Kidney epithelial cell (primary cell): ENCODE results near the gene CDH22. TPM values are rescaled to one million over a fixed set of nuclear protein-coding genes. Genes with fewer than 3 reads are reported as not detected.

Experiments
- DNase-seq: peaks from one replicate; pipeline ENCODE4 v3.0.0-alpha.2; 2010; ENCODE audit warnings: low read depth
- H3K27me3 ChIP-seq: 2 replicates; pipeline ENCODE4 v1.6.0; 2011; ENCODE audit warnings: low read length; ENCODE audit not compliant: control insufficient read depth, insufficient read depth
- H3K36me3 ChIP-seq: 2 replicates; pipeline ENCODE4 v1.5.1; 2011; ENCODE audit warnings: low read length; ENCODE audit not compliant: control insufficient read depth, insufficient read depth
- H3K4me3 ChIP-seq: 2 replicates; pipeline ENCODE4 v1.5.1; 2011; ENCODE audit warnings: low read depth, mild to moderate bottlenecking, control low read depth, low read length
- CTCF ChIP-seq: IDR thresholded peaks from 2 replicates; pipeline ENCODE4 v1.5.1; 2011; ENCODE audit warnings: mild to moderate bottlenecking, moderate library complexity, low read length, control low read depth, inconsistent platforms; ENCODE audit not compliant: insufficient read depth, poor library complexity, severe bottlenecking
- total RNA-seq: library from RNA; depleted of rRNA; stranded (reverse); fragments of >200 nt; gene quantifications from 2 replicates; pipeline ENCODE4 v1.2.3, GENCODE V29; 2015

The CDH22 gene
- total RNA-seq, 1 donor from 2014 or later = not detected

GRCh38 chr20:46250772-46251171 is 57.5 kb downstream of the CDH22 start:
- no peak for TF ChIP-seq CTCF
- H3K36me3 ChIP-seq = no peaks in the 10 kb centered on the region
- H3K4me3 ChIP-seq = no peak overlapping the region
- H3K27me3 ChIP-seq = peaks cover 44% of the 10 kb centered on the region
- DNase-seq = no peak

GRCh38 chr20:46249671-46250070 is 58.6 kb downstream of the CDH22 start:
- peaks cover 49% of the 10 kb centered on the region for H3K27me3 ChIP-seq

GRCh38 chr20:46246559-46246958 is 61.7 kb downstream of the CDH22 start:
- no peak for DNase-seq
- no peak for TF ChIP-seq CTCF
- H3K27me3 ChIP-seq = peaks cover 31% of the 10 kb centered on the region
- H3K4me3 ChIP-seq = no peak overlapping the region
- no peaks in the 10 kb centered on the region for H3K36me3 ChIP-seq

More at GRCh38 chr20:46249671-46250070, 58.6 kb downstream of the CDH22 start:
- no peak overlapping the region for H3K4me3 ChIP-seq
- no peak for TF ChIP-seq CTCF
- DNase-seq = no peak
- H3K36me3 ChIP-seq = no peaks in the 10 kb centered on the region

- DNase-seq = no peak
- TF ChIP-seq CTCF = no peak
- no peak overlapping the region for H3K4me3 ChIP-seq
- peaks cover 22% of the 10 kb centered on the region for H3K27me3 ChIP-seq
- H3K36me3 ChIP-seq = no peaks in the 10 kb centered on the region
Measured at GRCh38 chr20:46243707-46244628, 64.3 kb downstream of the CDH22 start.

GRCh38 chr20:46242390-46242789 is 65.9 kb downstream of the CDH22 start:
- DNase-seq = no peak
- Histone ChIP-seq H3K36me3 (no peaks in the 10 kb centered on the region), H3K27me3 (peaks cover 19% of the 10 kb centered on the region), H3K4me3 (no peak overlapping the region)
- TF ChIP-seq CTCF = no peak

- Histone ChIP-seq H3K27me3 (peaks cover 13% of the 10 kb centered on the region), H3K36me3 (no peaks in the 10 kb centered on the region), H3K4me3 (no peak overlapping the region)
- TF ChIP-seq CTCF = no peak
- DNase-seq = no peak
Measured at GRCh38 chr20:46240881-46241280, 67.4 kb downstream of the CDH22 start.
